Measurements from ENCODE around the gene KRTAP4-16.
"Not testable (repeated sequence)": the region's sequence is repeated elsewhere in the genome, so short reads cannot be mapped to it uniquely, and the experiment has no call there.

- TF ChIP-seq CTCF (IDR thresholded peaks at IDR 0.05); EZH2 (IDR thresholded peaks at IDR 0.05; ENCODE audit: borderline replicate concordance, insufficient read depth, low read depth, low read length, poor library complexity, severe bottlenecking): not testable (repeated sequence)
Measured at GRCh38 chr17:41108728-41109386, 6.8 kb upstream of the KRTAP4-16 start.

Measured in B cell (primary cell).